Retina (tissue), 1 donor: Measurements from ENCODE around the gene TRPC4AP.
"Not testable (repeated sequence)": the region's sequence is repeated elsewhere in the genome, so short reads cannot be mapped to it uniquely, and the experiment has no call there.

Source experiments
- DNase-seq: peaks from one replicate; pipeline ENCODE4 v3.0.0-alpha.2; 2016

TRPC4AP gene, protein sequence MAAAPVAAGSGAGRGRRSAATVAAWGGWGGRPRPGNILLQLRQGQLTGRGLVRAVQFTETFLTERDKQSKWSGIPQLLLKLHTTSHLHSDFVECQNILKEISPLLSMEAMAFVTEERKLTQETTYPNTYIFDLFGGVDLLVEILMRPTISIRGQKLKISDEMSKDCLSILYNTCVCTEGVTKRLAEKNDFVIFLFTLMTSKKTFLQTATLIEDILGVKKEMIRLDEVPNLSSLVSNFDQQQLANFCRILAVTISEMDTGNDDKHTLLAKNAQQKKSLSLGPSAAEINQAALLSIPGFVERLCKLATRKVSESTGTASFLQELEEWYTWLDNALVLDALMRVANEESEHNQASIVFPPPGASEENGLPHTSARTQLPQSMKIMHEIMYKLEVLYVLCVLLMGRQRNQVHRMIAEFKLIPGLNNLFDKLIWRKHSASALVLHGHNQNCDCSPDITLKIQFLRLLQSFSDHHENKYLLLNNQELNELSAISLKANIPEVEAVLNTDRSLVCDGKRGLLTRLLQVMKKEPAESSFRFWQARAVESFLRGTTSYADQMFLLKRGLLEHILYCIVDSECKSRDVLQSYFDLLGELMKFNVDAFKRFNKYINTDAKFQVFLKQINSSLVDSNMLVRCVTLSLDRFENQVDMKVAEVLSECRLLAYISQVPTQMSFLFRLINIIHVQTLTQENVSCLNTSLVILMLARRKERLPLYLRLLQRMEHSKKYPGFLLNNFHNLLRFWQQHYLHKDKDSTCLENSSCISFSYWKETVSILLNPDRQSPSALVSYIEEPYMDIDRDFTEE

DNA sequence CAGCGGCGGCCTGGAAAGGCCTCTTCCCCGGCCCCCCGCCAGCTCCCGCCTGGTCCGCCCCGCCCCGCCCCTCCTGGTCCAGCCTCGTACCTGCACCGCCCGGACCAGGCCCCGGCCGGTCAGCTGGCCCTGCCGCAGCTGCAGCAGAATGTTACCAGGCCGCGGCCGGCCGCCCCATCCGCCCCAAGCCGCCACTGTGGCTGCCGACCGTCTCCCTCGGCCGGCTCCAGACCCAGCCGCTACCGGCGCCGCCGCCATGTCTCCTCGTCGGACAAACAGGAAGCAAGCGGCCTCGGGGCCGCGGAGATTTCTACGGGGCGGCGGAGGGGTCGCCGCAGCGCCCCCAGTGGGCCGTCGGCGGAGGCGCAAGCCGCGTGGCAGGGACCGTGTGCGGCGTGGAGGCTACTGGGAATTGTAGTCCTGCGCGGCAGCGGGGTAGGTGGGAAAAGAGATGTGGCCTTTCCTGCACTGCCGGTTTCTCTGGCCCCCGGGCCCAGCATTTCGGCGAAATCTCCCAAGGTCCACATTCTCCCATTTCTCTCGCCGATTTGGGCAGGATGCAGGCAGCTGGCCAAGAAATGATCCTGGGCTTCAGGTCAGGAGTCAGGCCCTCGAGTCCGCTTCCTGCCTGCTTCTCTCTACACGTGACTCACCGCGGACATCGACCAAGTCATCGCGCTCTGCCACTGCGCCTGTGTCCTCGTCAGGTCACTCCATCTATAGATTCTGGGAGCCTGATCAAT, at the start of gene TRPC4AP:
Gene TRPC4AP (minus strand): TSS at position 284 of the 743 bp plus-strand sequence. CDS start 26 bp downstream, at position 258.
- DNase-seq = peak; percentile 99

DNA sequence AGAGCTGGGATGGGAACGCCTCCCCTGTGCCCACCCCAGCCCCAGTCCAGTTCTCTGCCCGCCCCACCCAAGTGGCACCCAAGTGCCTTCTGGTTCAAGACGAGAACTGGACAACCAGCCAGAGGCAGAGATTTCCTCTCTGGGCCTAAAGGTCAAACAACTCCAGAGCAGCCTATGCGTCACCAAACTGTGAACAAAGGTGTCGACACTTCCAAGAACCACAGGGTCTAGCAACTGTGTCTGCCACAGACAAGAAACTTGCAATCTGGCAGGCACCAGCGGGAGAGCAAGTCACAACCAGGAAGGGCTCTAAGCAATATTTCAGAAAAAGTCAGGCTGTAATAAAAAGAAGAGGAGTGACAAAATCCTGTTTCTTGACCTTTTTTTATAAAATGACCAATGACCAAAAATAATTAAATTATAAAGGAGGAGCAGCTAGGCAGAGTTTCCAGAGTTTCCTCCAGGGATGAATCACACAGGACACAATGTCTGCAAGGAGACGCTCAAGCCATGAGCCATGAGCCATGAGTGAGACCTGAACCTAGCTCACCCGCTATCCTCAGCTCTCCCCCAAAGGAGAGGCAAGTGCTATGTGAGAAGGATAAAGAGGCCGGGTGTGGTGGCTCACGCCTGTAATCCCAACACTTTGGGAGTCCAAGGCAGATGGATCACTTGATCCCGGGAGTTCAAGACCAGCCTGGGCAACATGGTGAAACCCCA, 43.4 kb upstream of the TRPC4AP start:
- DNase-seq = no peak

DNA sequence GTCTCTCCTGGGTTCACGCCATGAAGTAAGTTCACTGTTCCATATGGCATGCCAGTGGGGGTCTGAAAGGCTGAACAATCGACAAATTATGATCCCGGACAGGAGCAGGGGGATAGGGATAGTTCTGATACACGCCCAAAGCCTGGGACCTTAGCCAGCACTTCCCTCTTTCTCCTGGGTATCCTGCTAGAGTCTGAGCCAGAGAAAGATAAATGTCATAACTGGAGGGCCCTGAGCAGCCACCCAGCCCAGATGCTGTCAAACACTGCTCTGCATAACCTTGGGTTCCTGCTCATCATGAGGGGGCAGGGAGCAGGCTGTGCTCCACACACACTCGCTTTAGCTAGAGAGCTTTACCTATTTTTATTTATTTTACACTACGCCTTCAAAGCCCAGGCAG, 42.3 kb upstream of the TRPC4AP start:
- DNase-seq = no peak

DNA sequence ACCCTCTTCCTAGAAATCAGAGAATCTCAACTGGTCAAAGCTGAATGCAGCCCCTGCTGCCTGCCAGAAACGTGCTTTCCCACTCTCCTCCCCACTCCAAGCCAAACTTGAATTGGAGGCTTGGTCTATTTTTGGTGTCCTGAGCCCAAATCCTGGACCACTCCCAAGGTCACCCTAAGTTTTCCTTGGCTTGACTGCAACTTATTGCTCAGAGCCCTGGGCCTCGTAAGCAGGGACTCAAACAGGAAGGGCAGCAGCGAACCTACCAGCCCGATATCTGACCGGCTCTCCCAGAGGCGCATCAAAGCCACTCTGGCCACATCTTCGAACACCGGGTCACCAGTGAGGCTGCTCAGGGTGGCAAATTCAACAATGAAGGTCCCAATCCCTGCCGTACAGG, 41.9 kb upstream of the TRPC4AP start:
- DNase-seq = no peak

DNA sequence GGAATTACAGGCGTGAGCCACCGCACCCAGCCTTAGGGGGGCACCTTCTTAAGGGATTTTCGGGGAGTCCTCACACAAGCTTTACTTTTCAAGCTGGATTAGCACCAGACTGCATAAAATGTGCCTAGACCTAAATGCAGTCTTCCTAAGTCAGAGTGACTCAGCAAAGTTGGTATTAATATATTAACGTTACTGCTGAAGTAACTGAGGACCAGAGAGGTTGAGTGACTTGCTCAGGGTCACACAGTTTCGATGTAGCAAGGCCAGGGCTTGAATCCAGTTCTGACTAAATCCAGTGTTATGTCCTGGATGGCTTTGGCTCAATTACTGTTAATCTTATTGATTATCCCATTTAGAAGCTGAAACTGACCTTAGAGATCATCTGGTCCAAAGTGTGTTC, 41.1 kb upstream of the TRPC4AP start:
- DNase-seq = no peak

DNA sequence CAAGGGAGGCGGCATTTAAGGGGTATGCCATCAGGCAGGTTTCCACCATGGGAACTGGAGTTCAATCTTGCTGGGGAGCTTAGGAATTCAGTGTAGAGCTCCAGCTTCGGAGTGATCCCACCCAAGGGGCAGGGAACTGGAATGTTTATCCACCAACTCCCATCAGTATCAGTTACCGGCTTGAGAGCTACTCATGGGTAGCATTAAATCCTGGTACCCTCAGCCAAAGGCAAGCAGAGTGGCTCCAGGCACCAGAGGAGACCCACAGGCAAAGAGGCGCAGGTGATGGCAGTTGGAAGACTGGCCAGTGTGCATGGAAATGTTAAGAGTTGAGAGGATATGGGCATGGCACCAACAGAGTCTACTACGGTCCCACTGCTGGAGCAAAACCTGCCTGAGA, 40.4 kb upstream of the TRPC4AP start:
- no peak for DNase-seq

DNA sequence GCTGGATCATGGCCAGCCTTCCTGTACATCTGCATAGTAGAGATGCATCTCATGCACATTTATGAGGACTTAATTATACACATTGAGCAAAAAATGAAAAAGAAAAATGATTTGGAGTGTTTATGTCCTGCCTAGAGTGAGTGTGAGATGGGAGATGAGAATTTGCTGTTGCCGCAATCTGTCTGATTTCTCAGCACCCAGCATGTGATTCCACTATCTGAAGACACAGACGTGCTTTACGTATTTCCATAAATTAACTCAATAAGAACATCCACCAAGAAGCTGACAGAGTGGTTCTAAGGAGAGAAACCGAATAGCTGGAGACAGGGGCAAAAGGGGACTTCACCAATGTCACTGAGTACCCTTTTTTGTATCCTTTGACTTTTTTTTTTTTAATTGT, 39.3 kb upstream of the TRPC4AP start:
- DNase-seq = no peak

DNA sequence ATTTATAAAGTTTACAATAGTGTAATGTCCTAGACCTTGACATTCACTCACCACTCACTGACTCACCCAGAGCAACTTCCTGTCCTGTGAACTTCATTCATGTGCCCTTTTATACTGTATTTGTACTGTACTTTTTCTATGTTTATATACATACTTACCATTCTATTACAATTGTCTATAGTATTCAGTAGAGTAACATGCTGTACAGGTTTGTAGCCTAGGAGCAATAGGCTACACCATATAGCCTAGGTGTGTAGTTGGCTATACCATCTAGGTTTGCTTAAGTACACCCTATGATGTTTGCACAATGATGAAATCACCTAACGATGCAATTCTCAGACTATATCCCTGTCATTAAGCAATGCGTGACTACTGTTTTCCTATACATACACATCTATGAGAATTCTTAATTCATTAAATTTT, 37.1 kb upstream of the TRPC4AP start:
- no peak for DNase-seq

DNA sequence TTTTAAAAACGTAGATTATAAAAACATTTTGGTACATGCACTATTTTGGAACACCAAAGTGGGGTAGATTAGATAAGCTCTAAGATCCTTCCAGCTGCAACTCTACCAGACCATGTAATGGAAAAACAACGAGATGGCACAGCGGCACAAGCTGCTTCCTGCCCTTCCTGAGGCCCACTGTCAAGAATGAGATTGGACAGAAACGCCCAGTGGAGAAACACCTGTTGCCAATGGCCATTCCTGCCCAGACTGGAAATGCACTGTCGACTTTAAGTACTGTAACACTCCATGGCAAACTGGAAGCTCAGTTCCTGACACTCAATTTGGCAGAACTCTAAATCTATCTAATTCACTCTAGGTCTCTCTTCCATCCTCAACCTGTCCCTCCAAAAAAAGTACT, 33.1 kb upstream of the TRPC4AP start:
- DNase-seq = no peak

DNA sequence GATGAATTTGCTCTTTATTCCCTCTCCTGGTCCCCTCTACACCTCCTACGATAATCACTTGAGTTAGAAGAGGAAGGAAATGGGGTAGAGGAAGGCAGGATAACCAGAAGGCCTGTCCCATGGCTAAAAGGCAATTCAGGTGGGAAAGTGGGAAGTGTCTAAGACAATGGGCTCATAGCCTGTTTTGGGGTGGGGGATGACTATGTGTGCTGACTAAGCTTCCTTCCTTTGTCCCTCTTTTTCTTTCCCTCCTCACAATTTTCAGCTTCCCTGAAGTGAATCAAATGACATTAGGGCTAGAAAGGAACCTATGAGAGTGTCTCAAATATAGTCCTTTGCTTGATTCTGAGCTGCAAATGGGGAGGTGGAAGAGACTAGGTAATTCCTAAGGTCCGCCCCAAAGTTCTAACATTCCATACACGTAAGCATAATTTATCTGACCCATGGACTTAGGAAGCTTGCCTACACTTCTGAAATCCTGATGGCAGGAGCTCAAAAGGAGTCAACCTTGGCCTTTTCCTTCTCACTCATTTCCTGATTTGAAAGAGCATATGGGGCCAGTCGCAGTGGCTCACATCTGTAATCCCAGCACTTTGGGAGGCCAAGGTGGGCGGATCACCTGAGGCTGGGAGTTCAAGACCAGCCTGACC, 30.3 kb upstream of the TRPC4AP start:
- DNase-seq = no peak

DNA sequence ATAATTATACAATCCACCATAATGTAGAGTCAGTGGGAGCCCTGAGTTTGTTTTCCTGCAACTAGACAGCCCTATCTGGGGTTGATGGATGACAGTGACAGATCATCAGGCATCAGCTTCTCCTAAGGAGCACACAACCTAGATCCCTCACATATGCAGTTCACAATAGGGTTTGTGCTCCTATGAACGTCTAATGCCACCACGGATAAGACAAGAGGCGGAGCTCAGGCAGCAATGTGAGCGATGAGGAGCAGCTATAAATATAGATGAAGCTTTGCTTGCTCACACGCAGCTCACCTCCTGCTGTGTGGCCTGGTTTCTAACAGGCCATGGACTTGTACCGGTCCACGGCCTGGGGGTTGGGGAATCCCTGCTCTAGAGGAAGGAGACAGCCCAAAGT, 28.6 kb upstream of the TRPC4AP start:
- no peak for DNase-seq

DNA sequence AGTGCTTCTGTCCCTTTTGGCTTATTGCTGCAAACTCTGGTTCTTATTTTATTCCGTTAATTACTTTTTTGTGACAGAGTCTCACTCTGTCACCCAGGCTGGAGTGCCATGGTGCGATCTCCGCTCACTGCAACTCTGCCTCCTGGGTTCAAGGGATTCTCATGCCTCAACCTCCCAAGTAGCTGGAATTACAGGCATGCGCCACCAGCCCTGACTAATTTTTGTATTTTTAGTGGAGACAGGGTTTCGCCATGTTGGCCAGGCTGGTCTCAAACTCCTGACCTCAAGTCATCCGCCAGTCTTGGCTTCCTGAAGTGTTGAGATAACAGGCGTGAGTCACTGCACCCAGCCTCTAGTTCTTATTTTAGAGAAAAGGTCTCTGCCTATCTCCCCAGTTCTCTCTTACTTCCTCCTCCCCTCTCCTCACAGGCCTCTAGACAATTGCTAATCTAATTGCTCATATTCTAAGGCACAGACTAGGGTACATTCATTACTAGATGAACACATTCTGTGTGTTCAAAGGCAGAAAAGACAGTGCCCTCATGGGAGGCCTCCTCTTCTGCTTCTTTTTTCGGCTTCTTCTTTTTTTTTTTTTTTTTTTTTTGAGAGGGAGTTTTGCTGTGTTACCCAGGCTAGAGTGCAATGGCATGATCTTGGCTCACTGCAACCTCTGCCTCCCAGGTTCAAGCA, 27.6 kb upstream of the TRPC4AP start:
- no peak for DNase-seq

DNA sequence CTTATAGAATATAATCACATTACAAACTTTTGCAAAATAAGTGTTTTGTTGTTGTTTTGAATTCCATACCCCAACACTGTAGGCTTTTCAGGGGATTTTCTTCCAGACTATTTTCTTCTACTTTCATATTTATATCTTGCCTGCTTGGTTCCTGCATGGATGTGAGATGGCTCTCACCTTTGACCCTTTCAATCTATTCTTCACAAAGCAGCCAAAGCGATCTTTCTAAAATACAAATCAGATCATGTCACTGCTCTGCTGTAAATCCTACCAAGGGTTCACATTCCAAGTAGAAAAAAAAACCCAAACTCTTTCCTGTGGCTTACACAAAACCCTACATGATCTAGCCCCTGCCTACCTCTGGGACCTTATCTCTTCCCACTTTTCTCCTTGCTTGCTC, 25.0 kb upstream of the TRPC4AP start:
- no peak for DNase-seq

DNA sequence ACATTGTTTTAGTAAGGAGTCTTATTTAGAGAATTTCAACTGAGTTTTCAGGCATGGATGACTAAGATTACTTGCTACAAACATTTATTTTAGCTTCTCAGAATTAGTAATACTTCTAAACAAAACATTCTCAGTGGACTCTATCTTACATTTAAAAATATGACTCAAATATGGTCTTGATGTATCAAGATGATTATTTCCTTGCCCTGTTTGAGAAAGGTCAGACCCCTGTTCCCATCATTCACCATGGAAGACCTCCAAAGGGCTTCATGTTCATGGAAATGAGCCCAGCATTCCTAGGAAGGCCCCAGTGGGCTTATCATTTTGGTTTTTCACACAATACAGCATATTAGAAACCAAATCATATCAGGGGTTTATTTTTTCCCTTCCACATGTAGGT, 24.6 kb upstream of the TRPC4AP start:
- DNase-seq = no peak

DNA sequence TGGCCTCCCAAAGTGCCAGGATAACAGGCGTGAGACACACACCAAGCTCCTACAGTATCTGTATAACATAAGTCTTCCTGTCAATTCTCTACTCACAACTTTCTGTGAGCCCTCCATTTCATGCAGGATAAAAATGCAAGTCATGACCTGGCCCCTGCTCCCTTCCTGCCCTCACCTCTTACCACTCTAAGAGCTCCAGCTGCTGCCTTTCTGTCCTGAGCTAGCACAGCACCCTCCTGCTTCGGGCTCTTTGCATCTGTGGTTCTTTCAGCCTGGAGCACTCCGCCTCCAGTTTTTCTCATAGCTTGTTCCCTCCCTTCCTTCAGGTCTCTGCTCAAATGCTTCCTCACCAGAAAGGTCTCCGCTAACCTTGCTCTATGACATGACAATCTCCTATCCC, 23.7 kb upstream of the TRPC4AP start:
- DNase-seq = no peak

DNA sequence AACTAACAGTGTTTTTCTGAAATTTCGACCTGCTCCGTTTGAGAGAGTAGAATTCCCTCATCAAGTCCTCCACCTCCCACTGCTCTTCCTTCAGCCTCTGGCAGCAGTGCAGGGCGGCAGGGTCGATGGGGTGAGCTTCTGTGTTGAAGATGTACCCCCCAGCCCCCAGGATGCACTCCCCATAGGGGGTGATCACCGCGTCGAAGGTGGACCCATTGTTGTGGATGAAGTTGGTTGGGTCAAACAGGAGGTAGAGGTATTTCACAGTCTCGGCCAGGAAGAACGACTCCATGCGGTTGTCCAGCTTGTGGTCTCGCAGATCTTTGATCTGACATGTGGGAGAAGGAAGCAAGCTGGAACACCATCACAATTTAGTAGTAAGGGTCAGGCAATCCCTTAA, 23.0 kb upstream of the TRPC4AP start:
- no peak for DNase-seq

DNA sequence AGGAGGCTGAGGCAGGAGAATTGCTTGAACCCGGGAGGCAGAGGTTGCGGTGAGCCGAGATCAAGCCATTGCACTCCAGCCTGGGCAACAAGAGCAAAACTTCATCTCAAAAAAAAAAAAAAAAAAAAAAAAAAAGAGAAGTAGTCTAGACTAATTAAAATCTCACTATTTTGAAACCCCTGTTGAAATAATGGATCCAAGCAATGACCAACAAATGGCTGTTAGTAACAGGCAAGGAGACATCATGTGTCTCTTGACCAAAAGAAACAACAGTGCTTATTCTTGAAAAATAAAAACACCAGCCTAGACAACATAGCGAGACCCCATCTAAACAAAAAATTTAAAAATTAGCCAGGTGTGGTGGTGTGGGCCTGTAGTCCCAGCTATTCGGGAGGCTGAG, 19.7 kb upstream of the TRPC4AP start:
- DNase-seq = not testable (repeated sequence)

DNA sequence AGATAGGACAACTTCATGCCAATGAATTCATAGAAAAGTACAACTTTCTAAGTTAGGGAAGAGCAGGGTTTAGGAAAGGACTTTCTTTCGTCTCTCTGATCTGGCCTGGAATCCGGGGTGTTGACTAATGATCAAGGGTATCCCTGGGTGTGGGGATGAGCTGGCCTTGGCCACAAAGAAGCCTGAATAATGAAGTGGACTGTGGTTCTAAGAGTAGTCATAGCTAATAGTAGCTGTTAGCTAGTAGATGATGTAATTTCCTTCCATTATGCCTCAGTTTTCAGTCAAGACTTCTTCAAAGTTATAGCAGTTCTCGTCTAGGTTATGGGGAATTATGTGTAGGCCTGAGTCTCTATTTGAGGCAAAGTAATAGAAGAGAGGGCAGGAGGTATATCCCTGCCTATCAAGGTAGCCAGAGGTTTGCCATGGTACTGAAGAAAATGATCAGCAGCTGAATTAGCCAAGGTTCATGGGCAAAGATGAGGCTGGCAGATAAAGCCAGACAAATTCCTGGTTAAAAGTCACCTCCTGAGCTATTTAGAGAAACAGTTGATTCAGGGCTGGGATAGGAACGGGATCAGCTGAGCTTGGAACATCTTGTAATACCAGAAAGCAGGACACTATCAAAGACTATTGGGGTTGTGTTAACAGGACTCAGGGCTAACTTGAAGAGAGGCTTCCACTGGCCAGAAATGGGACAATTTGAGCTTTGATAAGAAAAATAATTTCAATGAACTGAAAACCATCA, 18.7 kb upstream of the TRPC4AP start:
- DNase-seq = no peak

DNA sequence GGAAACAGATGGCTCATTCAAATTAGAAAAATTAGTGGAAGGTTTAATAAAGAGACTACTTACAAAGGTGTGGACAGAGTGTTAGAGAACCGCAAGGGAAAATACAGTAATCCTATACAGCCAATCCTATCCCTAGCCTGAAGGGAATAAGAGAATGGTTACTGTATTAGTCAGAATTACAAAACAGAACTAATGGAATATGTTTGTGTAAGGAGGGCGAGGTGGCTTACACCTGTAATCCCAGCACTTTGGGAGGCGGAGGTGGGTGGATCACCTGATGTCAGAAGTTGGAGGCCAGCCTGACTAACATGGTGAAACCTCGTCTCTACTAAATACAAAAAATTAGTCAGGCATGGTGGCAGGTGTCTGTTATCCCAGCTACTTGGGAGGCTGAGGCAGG, 16.3 kb upstream of the TRPC4AP start:
- no peak for DNase-seq

DNA sequence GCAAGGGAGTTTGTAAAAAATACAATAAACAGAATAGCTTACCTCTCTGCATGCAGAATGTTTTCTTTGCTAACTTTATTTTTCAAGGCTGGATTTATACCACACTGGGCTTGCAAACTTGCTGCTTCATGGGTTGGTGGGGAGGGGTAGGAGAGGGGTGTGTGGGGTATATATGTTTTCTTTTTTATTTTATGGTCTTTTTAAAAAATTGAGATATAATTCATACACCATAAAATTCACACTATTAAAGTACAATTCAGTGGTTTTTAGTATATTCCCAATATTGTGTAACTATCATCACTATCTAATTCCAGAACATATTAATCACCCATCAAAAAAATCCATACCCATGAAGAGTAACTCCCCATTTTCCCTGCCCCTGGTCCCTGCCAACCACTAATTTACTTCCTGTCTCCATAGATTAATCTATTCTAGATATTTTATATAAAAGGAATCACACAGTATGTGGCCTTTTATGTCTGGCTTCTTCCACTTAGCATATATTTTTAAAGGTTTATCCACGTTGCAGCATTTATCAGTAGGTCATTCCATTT, 14.3 kb upstream of the TRPC4AP start:
- DNase-seq = no peak
